Spleen (tissue), 13 donors: ENCODE results near the gene ARMC5. TPM values are rescaled to one million over a fixed set of nuclear protein-coding genes. Genes with fewer than 3 reads are reported as not detected.

Experiments
- DNase-seq: peaks from one replicate; pipeline ENCODE4 v3.0.0-alpha.2; 2020
- H3K27ac ChIP-seq, 8 donors: fragments of 200-600 bp; sonication (generic) in 7 of 8; 1 replicate in 4 of 8; 2 replicates in 4 of 8; pipeline versions ENCODE4 v1.5.0 to v1.8.0; 2016 to 2021; ENCODE audit warnings: inconsistent platforms in 4 of 8, mild to moderate bottlenecking in 4 of 8, moderate library complexity in 1 of 8
- H3K27me3 ChIP-seq, 7 donors: fragments of 200-600 bp; sonication (generic) in 6 of 7; replicated peaks in 1 of 7; 1 replicate in 4 of 7; 2 replicates in 3 of 7; pipeline versions ENCODE4 v1.5.0 to v1.8.0; 2016 to 2021; ENCODE audit warnings: inconsistent platforms in 3 of 7, mild to moderate bottlenecking in 1 of 7
- H3K36me3 ChIP-seq, 6 donors: fragments of 200-600 bp; sonication (generic) in 5 of 6; 1 replicate in 4 of 6; 2 replicates in 2 of 6; pipeline versions ENCODE4 v1.5.0 to v1.8.0; 2016 to 2021; ENCODE audit warnings: inconsistent platforms in 2 of 6
- H3K4me1 ChIP-seq, 6 donors: fragments of 200-600 bp; sonication (generic) in 5 of 6; 1 replicate in 3 of 6; 2 replicates in 3 of 6; pipeline versions ENCODE4 v1.5.0 to v1.8.0; 2016 to 2021; ENCODE audit warnings: inconsistent platforms in 3 of 6
- H3K4me3 ChIP-seq, 8 donors: fragments of 200-600 bp; sonication (generic) in 7 of 8; 1 replicate in 4 of 8; 2 replicates in 4 of 8; pipeline versions ENCODE4 v1.5.0 to v1.8.0; 2016 to 2021; ENCODE audit warnings: inconsistent platforms in 4 of 8, mild to moderate bottlenecking in 4 of 8, moderate library complexity in 2 of 8
- H3K9me3 ChIP-seq, 8 donors: fragments of 200-600 bp; sonication (generic) in 7 of 8; 1 replicate in 4 of 8; 2 replicates in 4 of 8; pipeline versions ENCODE4 v1.5.0 to v1.8.0; 2016 to 2021; ENCODE audit warnings: inconsistent platforms in 4 of 8
- CTCF ChIP-seq, 11 experiments: fragments of 200-600 bp in 7 of 11; fragments of 450-650 bp in 4 of 11; sonication (generic) in 4 of 11; IDR thresholded peaks in 8 of 11; conservative IDR thresholded peaks in 3 of 11; 1 replicate in 7 of 11; 2 replicates in 4 of 11; pipeline versions ENCODE4 v1.4.0 to v1.8.0; 2016 to 2021; ENCODE audit warnings: antibody characterized with exemption in 11 of 11, inconsistent platforms in 4 of 11, mild to moderate bottlenecking in 1 of 11
- POLR2A ChIP-seq, 3 donors: fragments of 450-650 bp; IDR thresholded peaks; one replicate each; pipeline ENCODE4 v1.5.1; 2017; ENCODE audit warnings: antibody characterized with exemption in 3 of 3, mild to moderate bottlenecking in 1 of 3
- POLR2AphosphoS5 ChIP-seq, 3 donors: sonication (generic); formaldehyde crosslinking; IDR thresholded peaks; one replicate each; pipeline ENCODE4 v1.5.1; 2017; ENCODE audit warnings: antibody characterized with exemption in 3 of 3
- WGBS, 5 donors: extraction: QIAGEN DNeasy Blood & Tissue Kit in 3 of 5; methylation state at CpG; one replicate each; pipeline versions ENCODE4 v1.1.5 to v1.1.7; 2013 to 2018; 5-methylcytosine and 5-hydroxymethylcytosine counted together
- intact Hi-C: fragments of 100-400 bp; cut with DNase I; formaldehyde crosslinking; loops from one replicate; pipeline ENCODE4 v1.15.0; 2023; ENCODE audit warnings: low total_unique reads
- long read RNA-seq, 2 donors: transcript quantifications; one replicate each; lab custom pipeline, GENCODE V29; 2026
- polyA plus RNA-seq, 3 donors: library from polyadenylated mRNA; stranded (reverse); fragments of 200-250 nt; gene quantifications; one replicate each; pipeline ENCODE4 v1.2.1, GENCODE V29; 2013
- total RNA-seq, 7 donors: library from RNA; depleted of rRNA in 3 of 7; stranded (reverse); fragments of >200 nt in 3 of 7; fragmentation: NEBNext Ultra II Directional in 4 of 7; extraction: Animal tissue kit (Norgen Biotek cat#: 25700) in 4 of 7; gene quantifications; one replicate each; pipeline versions ENCODE4 v1.1.0 to v1.2.1, GENCODE V29; 2016 to 2021
- donor health status: healthy with polysubstance abuse.
- donor health status: DM: no; HTN: no; CAD: no; lungs with moderate emphysema.
- donor health status: DM: no; HTN: no; CAD: no.
- donor health status: Bipolar disorder and iron deficiency.
- donor health status: healthy.
- donor health status: DM: no; HTN: no; CAD: no.
- donor health status: DM: yes; HTN: yes; CAD: no.

ARMC5 gene
- 10 to 100 TPM in 6 of 7 donors, 1 to 10 TPM in 1; 9.2 to 13.9 (median 11.7) TPM for total RNA-seq
- polyA plus RNA-seq, result 10 to 100 TPM in 2 of 3 donors, 1 to 10 TPM in 1; 8.8 to 23.5 (median 16.2) TPM
- long read RNA-seq, donor 1, full-length matches to known transcripts, result 3 of 3 reads
- long read RNA-seq, donor 1, partial matches to known transcripts, result 0 of 3 reads
- long read RNA-seq, donor 1, other reads (novel, unspliced or antisense), result 0 of 3 reads
- long read RNA-seq, donor 2, partial matches to known transcripts, result 0 of 2 reads
- long read RNA-seq, donor 2, other reads (novel, unspliced or antisense), result 0 of 2 reads

- peak in 2 of 3 donors; percentile 12 for TF ChIP-seq POLR2A (IDR thresholded peaks at IDR 0.05)
- peak; percentile 23 to 75 (median 55) for TF ChIP-seq CTCF (IDR thresholded peaks at IDR 0.05 in 8 of 11, conservative IDR thresholded peaks at IDR 0.05 in 3 of 11)
- TF ChIP-seq POLR2AphosphoS5 (IDR thresholded peaks at IDR 0.05), result peak; percentile 90 to 97 (median 96)
- WGBS, 5 donors, result 0% methylated on average over 9 to 91 of the region's 91 CpGs
- H3K36me3 ChIP-seq, result peaks cover 0 to 40% (median 22%) of the 10 kb centered on the region in 6 donors
- peak within 1 kb of the TSS; percentile 60 to 93 (median 73) for H3K4me3 ChIP-seq
- peaks cover 28 to 69% (median 53%) of the 10 kb centered on the region in 6 donors for H3K4me1 ChIP-seq
- H3K27me3 ChIP-seq, result no peaks in the 10 kb centered on the region
- DNase-seq, result peak; percentile 99
- H3K27ac ChIP-seq, result peak within 1 kb of the TSS; percentile 97 to 100 (median 99)
- H3K9me3 ChIP-seq, result no peaks in the 10 kb centered on the region
- intact Hi-C loops, result no loop called here
These were observed at the start of gene ARMC5 for GRCh38 chr16:31458844-31459686. TSS of gene ARMC5 (plus strand) at chr16:31459501. CDS start at chr16:31459525, 24 bp downstream.

- Histone ChIP-seq H3K9me3 (no peaks in the 10 kb centered on the region), H3K27me3 (peaks cover 0 to 13% (median 0%) of the 10 kb centered on the region in 7 donors), H3K4me3 (no peak overlapping the region), H3K27ac (no peak overlapping the region), H3K4me1 (peaks cover 0 to 10% (median 0%) of the 10 kb centered on the region in 6 donors), H3K36me3 (no peaks in the 10 kb centered on the region)
- no peak for TF ChIP-seq POLR2AphosphoS5 (IDR thresholded peaks at IDR 0.05)
- no peak for TF ChIP-seq POLR2A (IDR thresholded peaks at IDR 0.05)
- no peak for TF ChIP-seq CTCF (IDR thresholded peaks at IDR 0.05 in 8 of 11, conservative IDR thresholded peaks at IDR 0.05 in 3 of 11)
- DNase-seq, result no peak
- intact Hi-C loops, result no loop called here
- whole genome bisulfite sequencing, 5 donors, result 78 to 93% (median 88%) methylated on average over 9 of the region's 9 CpGs
These were observed 49.2 kb upstream of the ARMC5 start for GRCh38 chr16:31410082-31410481.

- TF ChIP-seq CTCF (IDR thresholded peaks at IDR 0.05 in 8 of 11, conservative IDR thresholded peaks at IDR 0.05 in 3 of 11) (no peak), POLR2AphosphoS5 (IDR thresholded peaks at IDR 0.05) (peak in 1 of 3 donors; percentile 14), POLR2A (IDR thresholded peaks at IDR 0.05) (no peak)
- DNase-seq, result no peak
- Histone ChIP-seq H3K4me1 (peaks cover 0 to 21% (median 0%) of the 10 kb centered on the region in 6 donors), H3K36me3 (no peaks in the 10 kb centered on the region), H3K4me3 (no peak overlapping the region), H3K27ac (no peak overlapping the region), H3K9me3 (no peaks in the 10 kb centered on the region), H3K27me3 (peaks cover 0 to 13% (median 0%) of the 10 kb centered on the region in 7 donors)
- WGBS, 5 donors, result 81 to 87% (median 85%) methylated on average over 17 to 22 of the region's 22 CpGs
- intact Hi-C loops, result no loop called here
These were observed 48.1 kb upstream of the ARMC5 start for GRCh38 chr16:31411024-31411844.
